Neutrophil (primary cell): Measurements from ENCODE around the gene GINS2.

Source experiments
- H3K27ac ChIP-seq: fragments of 200-600 bp; sonication (generic); 2 replicates; pipeline ENCODE4 v1.5.1; 2016; ENCODE audit warnings: mild to moderate bottlenecking, moderate library complexity
- H3K27me3 ChIP-seq: fragments of 200-600 bp; sonication (generic); 2 replicates; pipeline ENCODE4 v1.6.0; 2016; ENCODE audit warnings: mild to moderate bottlenecking
- H3K36me3 ChIP-seq: fragments of 200-600 bp; sonication (generic); 2 replicates; pipeline ENCODE4 v1.5.1; 2017
- H3K4me1 ChIP-seq, 2 experiments: fragments of 200-600 bp in 1 of 2; sonication (generic) in 1 of 2; 1 replicate in 1 of 2; 2 replicates in 1 of 2; pipeline versions ENCODE4 v1.5.1 to v1.6.1; 2013 to 2016; ENCODE audit warnings: low read depth in 1 of 2, low read length in 1 of 2, mild to moderate bottlenecking in 1 of 2, moderate library complexity in 1 of 2; ENCODE audit not compliant: control insufficient read depth in 1 of 2, insufficient read depth in 1 of 2
- H3K4me3 ChIP-seq, 2 experiments: fragments of 200-600 bp in 1 of 2; sonication (generic) in 1 of 2; 1 replicate in 1 of 2; 2 replicates in 1 of 2; pipeline ENCODE4 v1.5.1; 2013 to 2016; ENCODE audit warnings: low read depth in 1 of 2, low read length in 1 of 2, mild to moderate bottlenecking in 1 of 2, moderate library complexity in 1 of 2
- H3K9me3 ChIP-seq: fragments of 200-600 bp; sonication (generic); 2 replicates; pipeline ENCODE4 v1.5.1; 2016
- TF ChIP-seq, protein P1 (sequence below): fragments of 200-600 bp; sonication (generic); IDR thresholded peaks from 2 replicates; pipeline ENCODE4 v1.5.1; 2016; ENCODE audit warnings: antibody characterized with exemption

The GINS2 gene

DNA sequence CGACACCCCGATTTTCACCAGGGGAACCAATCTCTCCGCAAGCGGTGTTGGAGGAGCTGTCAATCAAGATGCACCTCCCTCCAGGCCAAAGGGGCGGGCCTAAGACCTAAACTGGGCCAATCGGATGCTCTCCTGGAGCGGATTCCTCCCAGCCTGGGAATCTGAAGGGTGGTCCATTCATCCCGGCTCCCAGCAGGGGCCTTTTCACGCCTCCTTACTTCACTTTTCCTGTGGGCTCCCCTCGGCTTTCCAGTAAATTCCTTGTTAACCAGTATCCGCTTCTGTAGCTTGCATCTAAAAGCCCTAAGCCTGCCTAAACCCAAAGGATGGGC lies 45.1 kb upstream of the GINS2 start:
- peak overlapping the region; percentile 48 to 56 for H3K4me3 ChIP-seq
- H3K27ac ChIP-seq, result peak overlapping the region; percentile 70

DNA sequence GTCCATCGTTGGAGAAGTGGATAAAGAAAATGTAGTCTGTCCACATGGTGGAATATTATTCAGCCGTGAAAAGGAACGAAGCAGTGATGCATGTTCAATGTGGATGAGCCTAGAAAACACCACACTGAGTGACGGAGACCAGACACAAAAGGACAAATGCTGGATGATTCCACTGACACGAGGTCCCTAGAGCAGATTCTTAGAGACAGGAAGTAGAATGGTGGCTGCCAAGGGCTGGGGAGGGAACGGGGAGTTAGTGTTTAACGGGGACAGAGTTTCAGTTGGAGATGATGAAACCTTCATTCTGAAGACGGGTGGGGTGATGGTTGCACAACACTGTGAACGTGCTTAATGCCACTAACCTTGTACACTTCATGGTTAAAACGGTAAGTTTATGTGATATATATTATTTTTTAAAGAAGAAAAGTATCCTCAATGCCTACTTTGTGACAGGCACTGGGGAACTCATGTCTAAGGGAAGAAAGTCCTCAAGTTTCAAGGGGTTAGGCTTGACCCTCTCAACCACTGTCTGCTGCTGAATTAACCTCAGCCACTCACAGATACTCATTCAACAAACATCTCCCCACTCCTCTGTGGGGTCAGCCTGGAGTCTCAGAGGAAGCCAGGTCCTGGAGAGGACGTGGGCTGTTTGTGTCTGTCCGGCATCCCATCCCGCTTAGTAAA lies 44.5 kb upstream of the GINS2 start:
- no peaks in the 10 kb centered on the region for H3K27me3 ChIP-seq
- H3K4me3 ChIP-seq, result peak overlapping the region; percentile 48 to 56
- TF ChIP-seq, protein P1, sequence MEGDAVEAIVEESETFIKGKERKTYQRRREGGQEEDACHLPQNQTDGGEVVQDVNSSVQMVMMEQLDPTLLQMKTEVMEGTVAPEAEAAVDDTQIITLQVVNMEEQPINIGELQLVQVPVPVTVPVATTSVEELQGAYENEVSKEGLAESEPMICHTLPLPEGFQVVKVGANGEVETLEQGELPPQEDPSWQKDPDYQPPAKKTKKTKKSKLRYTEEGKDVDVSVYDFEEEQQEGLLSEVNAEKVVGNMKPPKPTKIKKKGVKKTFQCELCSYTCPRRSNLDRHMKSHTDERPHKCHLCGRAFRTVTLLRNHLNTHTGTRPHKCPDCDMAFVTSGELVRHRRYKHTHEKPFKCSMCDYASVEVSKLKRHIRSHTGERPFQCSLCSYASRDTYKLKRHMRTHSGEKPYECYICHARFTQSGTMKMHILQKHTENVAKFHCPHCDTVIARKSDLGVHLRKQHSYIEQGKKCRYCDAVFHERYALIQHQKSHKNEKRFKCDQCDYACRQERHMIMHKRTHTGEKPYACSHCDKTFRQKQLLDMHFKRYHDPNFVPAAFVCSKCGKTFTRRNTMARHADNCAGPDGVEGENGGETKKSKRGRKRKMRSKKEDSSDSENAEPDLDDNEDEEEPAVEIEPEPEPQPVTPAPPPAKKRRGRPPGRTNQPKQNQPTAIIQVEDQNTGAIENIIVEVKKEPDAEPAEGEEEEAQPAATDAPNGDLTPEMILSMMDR, result no peak
- peaks cover 49 to 50% of the 10 kb centered on the region in 2 experiments for H3K4me1 ChIP-seq
- H3K36me3 ChIP-seq, result no peaks in the 10 kb centered on the region
- peak overlapping the region; percentile 70 for H3K27ac ChIP-seq
- no peaks in the 10 kb centered on the region for H3K9me3 ChIP-seq

More for the DNA sequence above, 45.1 kb upstream of the GINS2 start:
- H3K27me3 ChIP-seq, result no peaks in the 10 kb centered on the region
- TF ChIP-seq, protein P1, result no peak
- no peaks in the 10 kb centered on the region for H3K9me3 ChIP-seq
- H3K36me3 ChIP-seq, result no peaks in the 10 kb centered on the region
- H3K4me1 ChIP-seq, result peaks cover 49 to 50% of the 10 kb centered on the region in 2 experiments

DNA sequence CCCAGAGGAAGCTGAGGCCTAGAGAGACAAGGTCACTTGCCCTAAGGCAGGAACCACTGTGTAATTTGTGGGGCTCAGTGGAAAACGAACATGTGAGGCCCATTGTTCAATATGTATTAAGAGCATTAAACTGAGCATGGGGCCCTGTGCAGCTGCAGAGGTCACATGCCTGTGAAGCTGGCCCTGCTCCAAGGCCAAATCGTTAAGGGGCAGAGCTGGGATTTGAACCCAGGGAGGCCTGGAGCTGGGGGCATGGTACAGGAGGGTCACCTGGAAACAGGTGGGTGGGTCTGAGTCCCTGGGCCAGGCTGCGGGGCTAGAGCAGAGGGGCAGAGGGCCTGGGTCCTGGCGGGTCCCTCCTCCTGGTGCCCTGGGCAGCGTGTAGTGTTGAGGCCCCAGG lies 42.4 kb upstream of the GINS2 start:
- peaks cover 49 to 50% of the 10 kb centered on the region in 2 experiments for H3K4me1 ChIP-seq
- no peaks in the 10 kb centered on the region for H3K9me3 ChIP-seq
- peak overlapping the region; percentile 20 for H3K27ac ChIP-seq

DNA sequence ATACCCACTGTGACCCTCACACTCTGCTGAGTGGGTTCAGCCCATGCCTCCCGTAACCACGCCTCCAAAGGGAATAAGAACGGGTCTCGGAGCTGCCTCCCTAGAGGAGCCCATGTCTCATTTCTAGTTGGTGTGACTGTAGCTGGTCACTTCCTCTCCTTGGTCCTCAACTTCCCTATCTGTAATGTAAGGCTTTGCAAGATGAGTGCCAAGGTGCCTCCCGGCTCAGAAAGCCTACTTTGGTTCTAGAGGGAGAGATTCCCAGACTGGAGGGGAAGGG lies 41.4 kb upstream of the GINS2 start:
- H3K36me3 ChIP-seq, result no peaks in the 10 kb centered on the region
- peaks cover 40 to 41% of the 10 kb centered on the region in 2 experiments for H3K4me1 ChIP-seq
- H3K27me3 ChIP-seq, result no peaks in the 10 kb centered on the region
- TF ChIP-seq, protein P1, result no peak
- peak overlapping the region; percentile 77 for H3K27ac ChIP-seq
- no peaks in the 10 kb centered on the region for H3K9me3 ChIP-seq
- peak overlapping the region; percentile 58 for H3K4me3 ChIP-seq

More for the DNA sequence above, 42.4 kb upstream of the GINS2 start:
- Histone ChIP-seq H3K27me3 (no peaks in the 10 kb centered on the region), H3K4me3 (no peak overlapping the region), H3K36me3 (no peaks in the 10 kb centered on the region)
- TF ChIP-seq, protein P1, result no peak

DNA sequence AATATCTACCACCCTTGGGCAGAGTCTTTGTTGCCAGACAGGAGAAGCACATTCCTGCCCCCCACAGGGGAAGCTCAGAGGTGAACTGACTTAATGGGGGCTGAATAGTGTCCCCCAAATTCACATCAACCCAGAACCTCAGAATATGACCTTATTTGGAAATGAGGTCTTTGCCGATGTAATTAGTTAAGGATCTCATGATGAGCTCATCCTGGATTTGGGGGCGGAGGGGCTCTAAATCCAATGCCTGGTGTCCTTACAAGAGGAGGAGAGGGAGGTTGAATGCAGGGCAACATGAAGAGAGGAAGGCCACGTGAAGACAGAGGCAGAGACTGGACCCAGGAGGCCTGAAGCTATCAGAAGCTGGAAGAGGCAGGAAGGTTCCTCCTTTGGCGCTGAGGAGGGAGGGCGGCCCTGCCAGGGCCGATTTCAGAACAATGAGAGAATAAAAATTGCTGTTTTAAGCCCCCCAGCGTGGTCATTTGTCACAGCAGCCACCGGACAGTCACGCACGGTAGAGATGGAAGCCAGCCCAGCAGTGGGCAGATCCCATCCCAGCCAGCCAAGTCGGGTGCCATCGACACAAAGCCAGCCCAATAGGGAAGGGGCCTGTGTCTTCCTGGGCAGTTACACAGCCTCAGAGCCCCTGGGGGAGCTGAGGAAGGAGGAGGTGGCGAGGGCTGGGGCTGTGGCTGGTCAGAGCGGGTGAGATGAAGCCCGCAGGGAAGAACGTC lies 40.9 kb upstream of the GINS2 start:
- H3K27me3 ChIP-seq, result no peaks in the 10 kb centered on the region

More for the DNA sequence above, 40.9 kb upstream of the GINS2 start:
- H3K9me3 ChIP-seq, result no peaks in the 10 kb centered on the region
- TF ChIP-seq, protein P1, result no peak
- H3K36me3 ChIP-seq, result no peaks in the 10 kb centered on the region
- peak overlapping the region; percentile 77 for H3K27ac ChIP-seq
- peaks cover 35 to 36% of the 10 kb centered on the region in 2 experiments for H3K4me1 ChIP-seq
- H3K4me3 ChIP-seq, result peak overlapping the region; percentile 58
